PFSK-1 (cell line): ENCODE measurements around the gene NOVA2.

Experiments used
- POLR2AphosphoS5 ChIP-seq: IDR thresholded peaks from 2 replicates; pipeline ENCODE4 v1.6.1; 2012; ENCODE audit warnings: low read depth, mild to moderate bottlenecking, control low read depth, low read length, moderate library complexity
- REST ChIP-seq, 2 experiments: IDR thresholded peaks; 2 replicates each; pipeline versions ENCODE4 v1.6.1 to v1.8.0; 2011 to 2012; ENCODE audit warnings: low read depth in 2 of 2, low read length in 2 of 2, control low read depth in 1 of 2, inconsistent platforms in 1 of 2, mild to moderate bottlenecking in 1 of 2, moderate library complexity in 1 of 2; ENCODE audit not compliant: insufficient read depth in 1 of 2
- SIN3A ChIP-seq: IDR thresholded peaks from 2 replicates; pipeline ENCODE4 v1.6.1; 2012; ENCODE audit warnings: mild to moderate bottlenecking, low read length, moderate library complexity, borderline replicate concordance; ENCODE audit not compliant: insufficient read depth
- TAF1 ChIP-seq: IDR thresholded peaks from 2 replicates; pipeline ENCODE4 v1.6.1; 2012; ENCODE audit warnings: low read length, control low read depth, borderline replicate concordance; ENCODE audit not compliant: insufficient read depth

- TF ChIP-seq POLR2AphosphoS5 (no peak), SIN3A (no peak), TAF1 (no peak), REST (IDR thresholded peaks at IDR 0.05; ENCODE audit: insufficient read depth in 1 of 2, low read depth in 2 of 2, low read length in 2 of 2) (no peak)
Observed at GRCh38 chr19:45920458-45920857, 53.2 kb downstream of the NOVA2 start.
